NCI-H748 treated with DMSO at 0.1 percent for 48 hours (cell line): ENCODE measurements around the gene ADI1.

Experiments
- DNase-seq: peaks from one replicate; lab custom pipeline; 2025; lab: John Stamatoyannopoulos, UW

The ADI1 gene

GRCh38 chr2:3480352-3481010 is 38.9 kb downstream of the ADI1 start:
- no peak for DNase-seq

- no peak for DNase-seq
These were observed 39.7 kb downstream of the ADI1 start for GRCh38 chr2:3479430-3480320.

GRCh38 chr2:3478846-3479385 is 40.4 kb downstream of the ADI1 start:
- no peak for DNase-seq

GRCh38 chr2:3476985-3477327 is 42.4 kb downstream of the ADI1 start:
- no peak for DNase-seq

GRCh38 chr2:3476321-3476984 is 42.9 kb downstream of the ADI1 start:
- no peak for DNase-seq

- no peak for DNase-seq
These were observed 43.6 kb downstream of the ADI1 start for GRCh38 chr2:3475771-3476170.

GRCh38 chr2:3472966-3473365 is 46.4 kb downstream of the ADI1 start:
- DNase-seq: no peak

GRCh38 chr2:3472296-3472695 is 47.0 kb downstream of the ADI1 start:
- DNase-seq: no peak

- no peak for DNase-seq
These were observed 48.2 kb downstream of the ADI1 start for GRCh38 chr2:3470856-3471737.

GRCh38 chr2:3470166-3470651 is 49.1 kb downstream of the ADI1 start:
- no peak for DNase-seq

GRCh38 chr2:3469486-3469885 is 49.8 kb downstream of the ADI1 start:
- DNase-seq: no peak

- DNase-seq: no peak
These were observed 50.9 kb downstream of the ADI1 start for GRCh38 chr2:3468296-3468988.

- DNase-seq: no peak
These were observed 51.7 kb downstream of the ADI1 start for GRCh38 chr2:3467654-3468053.

- DNase-seq: no peak
These were observed 52.4 kb downstream of the ADI1 start for GRCh38 chr2:3466966-3467365.

- DNase-seq: no peak
These were observed 52.9 kb downstream of the ADI1 start for GRCh38 chr2:3466482-3466863.

GRCh38 chr2:3465844-3466481 is 53.4 kb downstream of the ADI1 start:
- DNase-seq: no peak

- DNase-seq: no peak
These were observed 54.0 kb downstream of the ADI1 start for GRCh38 chr2:3465328-3465727.

GRCh38 chr2:3464401-3465005 is 54.8 kb downstream of the ADI1 start:
- DNase-seq: no peak

GRCh38 chr2:3463944-3464343 is 55.4 kb downstream of the ADI1 start:
- DNase-seq: no peak

GRCh38 chr2:3463186-3463835 is 56.0 kb downstream of the ADI1 start:
- DNase-seq: no peak
